ENCODE data around the gene EDNRA. TPM values are rescaled to one million over a fixed set of nuclear protein-coding genes. Genes with fewer than 3 reads are reported as not detected.

The EDNRA gene
- total RNA-seq, 1 experiment from 2014 or later: 0.13 TPM

DNA sequence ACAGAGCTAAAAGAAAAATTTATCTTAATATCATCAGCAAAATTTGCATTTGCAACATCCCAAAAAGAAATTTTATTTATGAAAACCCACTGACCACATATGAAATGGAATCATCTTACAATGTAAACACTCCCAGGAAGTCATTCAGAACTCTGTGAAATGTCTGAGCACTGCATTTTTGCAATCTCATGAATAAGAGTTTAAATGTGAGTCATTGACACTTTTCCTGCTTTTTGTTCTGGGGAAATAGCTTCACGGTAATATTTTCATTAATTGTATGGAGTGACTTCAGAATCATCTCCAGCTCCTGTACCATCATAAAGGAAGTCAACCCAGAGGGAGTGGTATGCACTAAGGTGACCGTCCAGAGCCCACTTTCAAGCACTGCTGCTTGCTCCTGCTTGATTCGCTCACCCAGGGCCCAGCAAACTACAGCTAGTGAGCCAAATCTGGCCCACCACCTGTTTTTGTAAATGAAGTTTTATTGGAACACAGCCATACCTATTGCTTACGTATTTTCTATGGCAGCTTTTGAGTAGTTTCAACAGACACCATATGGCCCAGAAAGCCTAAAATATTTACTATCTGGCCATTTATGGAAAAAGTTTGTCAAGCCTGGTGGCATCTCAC, 17.2 kb downstream of the EDNRA start:
- Histone ChIP-seq H3K27ac (ENCODE audit: low read length) (no peak overlapping the region), H3K27me3 (ENCODE audit: control insufficient read depth, insufficient read depth, low read length) (no peaks in the 10 kb centered on the region), H3K4me3 (ENCODE audit: low read depth in 2 of 2, low read length in 2 of 2) (no peak overlapping the region), H3K4me1 (ENCODE audit: control insufficient read depth, insufficient read depth, low read length) (no peaks in the 10 kb centered on the region), H3K9me3 (ENCODE audit: control insufficient read depth, insufficient read depth, low read depth, low read length) (no peaks in the 10 kb centered on the region), H3K36me3 (ENCODE audit: control insufficient read depth, insufficient read depth, low read length) (no peaks in the 10 kb centered on the region)
- TF ChIP-seq TCF7L2 (IDR thresholded peaks at IDR 0.05; ENCODE audit: low read depth, low read length) (no peak), SIN3A (IDR thresholded peaks at IDR 0.05; ENCODE audit: borderline replicate concordance, insufficient read depth, low read depth, low read length) (no peak), POLR2AphosphoS5 (IDR thresholded peaks at IDR 0.05; ENCODE audit: low read depth, low read length) (no peak)
- TF ChIP-seq, protein P1, sequence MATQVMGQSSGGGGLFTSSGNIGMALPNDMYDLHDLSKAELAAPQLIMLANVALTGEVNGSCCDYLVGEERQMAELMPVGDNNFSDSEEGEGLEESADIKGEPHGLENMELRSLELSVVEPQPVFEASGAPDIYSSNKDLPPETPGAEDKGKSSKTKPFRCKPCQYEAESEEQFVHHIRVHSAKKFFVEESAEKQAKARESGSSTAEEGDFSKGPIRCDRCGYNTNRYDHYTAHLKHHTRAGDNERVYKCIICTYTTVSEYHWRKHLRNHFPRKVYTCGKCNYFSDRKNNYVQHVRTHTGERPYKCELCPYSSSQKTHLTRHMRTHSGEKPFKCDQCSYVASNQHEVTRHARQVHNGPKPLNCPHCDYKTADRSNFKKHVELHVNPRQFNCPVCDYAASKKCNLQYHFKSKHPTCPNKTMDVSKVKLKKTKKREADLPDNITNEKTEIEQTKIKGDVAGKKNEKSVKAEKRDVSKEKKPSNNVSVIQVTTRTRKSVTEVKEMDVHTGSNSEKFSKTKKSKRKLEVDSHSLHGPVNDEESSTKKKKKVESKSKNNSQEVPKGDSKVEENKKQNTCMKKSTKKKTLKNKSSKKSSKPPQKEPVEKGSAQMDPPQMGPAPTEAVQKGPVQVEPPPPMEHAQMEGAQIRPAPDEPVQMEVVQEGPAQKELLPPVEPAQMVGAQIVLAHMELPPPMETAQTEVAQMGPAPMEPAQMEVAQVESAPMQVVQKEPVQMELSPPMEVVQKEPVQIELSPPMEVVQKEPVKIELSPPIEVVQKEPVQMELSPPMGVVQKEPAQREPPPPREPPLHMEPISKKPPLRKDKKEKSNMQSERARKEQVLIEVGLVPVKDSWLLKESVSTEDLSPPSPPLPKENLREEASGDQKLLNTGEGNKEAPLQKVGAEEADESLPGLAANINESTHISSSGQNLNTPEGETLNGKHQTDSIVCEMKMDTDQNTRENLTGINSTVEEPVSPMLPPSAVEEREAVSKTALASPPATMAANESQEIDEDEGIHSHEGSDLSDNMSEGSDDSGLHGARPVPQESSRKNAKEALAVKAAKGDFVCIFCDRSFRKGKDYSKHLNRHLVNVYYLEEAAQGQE (IDR thresholded peaks at IDR 0.05; ENCODE audit: insufficient read depth in 1 of 2, low read depth in 2 of 2, low read length in 1 of 2): no peak
- TF ChIP-seq, protein P2, sequence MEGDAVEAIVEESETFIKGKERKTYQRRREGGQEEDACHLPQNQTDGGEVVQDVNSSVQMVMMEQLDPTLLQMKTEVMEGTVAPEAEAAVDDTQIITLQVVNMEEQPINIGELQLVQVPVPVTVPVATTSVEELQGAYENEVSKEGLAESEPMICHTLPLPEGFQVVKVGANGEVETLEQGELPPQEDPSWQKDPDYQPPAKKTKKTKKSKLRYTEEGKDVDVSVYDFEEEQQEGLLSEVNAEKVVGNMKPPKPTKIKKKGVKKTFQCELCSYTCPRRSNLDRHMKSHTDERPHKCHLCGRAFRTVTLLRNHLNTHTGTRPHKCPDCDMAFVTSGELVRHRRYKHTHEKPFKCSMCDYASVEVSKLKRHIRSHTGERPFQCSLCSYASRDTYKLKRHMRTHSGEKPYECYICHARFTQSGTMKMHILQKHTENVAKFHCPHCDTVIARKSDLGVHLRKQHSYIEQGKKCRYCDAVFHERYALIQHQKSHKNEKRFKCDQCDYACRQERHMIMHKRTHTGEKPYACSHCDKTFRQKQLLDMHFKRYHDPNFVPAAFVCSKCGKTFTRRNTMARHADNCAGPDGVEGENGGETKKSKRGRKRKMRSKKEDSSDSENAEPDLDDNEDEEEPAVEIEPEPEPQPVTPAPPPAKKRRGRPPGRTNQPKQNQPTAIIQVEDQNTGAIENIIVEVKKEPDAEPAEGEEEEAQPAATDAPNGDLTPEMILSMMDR (IDR thresholded peaks at IDR 0.05): no peak
- POLR2A ChIA-PET: no interaction called here
- ATAC-seq (no peak), DNase-seq (ENCODE audit: low read depth, low spot score) (no peak)
- in situ Hi-C loops (cut with HindIII; ENCODE audit: low pct_unique_long_range_greater_than_20kb, low sequenced_read_pairs): no loop called here
- no TSS peak for BruUV-seq (replicated peaks)
- intact Hi-C loops (cut with micrococcal nuclease; ENCODE audit: unreplicated experiment): no loop called here
- CTCF ChIA-PET: no interaction called here

DNA sequence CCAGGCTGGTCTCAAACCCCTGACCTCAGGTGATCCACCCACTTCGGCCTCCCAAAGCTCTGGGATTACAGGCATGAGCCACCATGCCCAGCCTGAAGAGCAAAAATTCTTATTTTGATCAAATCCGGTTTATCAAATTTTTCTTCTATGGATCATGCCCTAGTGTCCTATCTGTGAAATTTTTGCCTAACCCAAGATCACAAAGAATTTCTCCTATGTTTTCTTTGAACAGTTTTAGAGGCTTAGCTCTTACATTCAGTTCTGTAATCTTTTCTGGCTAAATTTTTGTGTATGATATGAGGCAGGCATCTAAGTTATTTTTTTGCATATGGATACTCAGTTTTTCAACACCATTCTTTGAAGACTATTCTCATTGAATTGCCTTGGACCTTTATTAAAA, 27.4 kb downstream of the EDNRA start:
- Histone ChIP-seq H3K4me3 (ENCODE audit: low read depth in 2 of 2, low read length in 2 of 2) (no peak overlapping the region), H3K27ac (ENCODE audit: low read length) (no peak overlapping the region), H3K9me3 (ENCODE audit: control insufficient read depth, insufficient read depth, low read depth, low read length) (no peaks in the 10 kb centered on the region), H3K36me3 (ENCODE audit: control insufficient read depth, insufficient read depth, low read length) (no peaks in the 10 kb centered on the region), H3K4me1 (ENCODE audit: control insufficient read depth, insufficient read depth, low read length) (no peaks in the 10 kb centered on the region), H3K27me3 (ENCODE audit: control insufficient read depth, insufficient read depth, low read length) (no peaks in the 10 kb centered on the region)
- BruUV-seq (replicated peaks): no TSS peak
- intact Hi-C loops (cut with micrococcal nuclease; ENCODE audit: unreplicated experiment) (no loop called here), in situ Hi-C loops (cut with HindIII; ENCODE audit: low pct_unique_long_range_greater_than_20kb, low sequenced_read_pairs) (no loop called here)
- ATAC-seq (no peak), DNase-seq (ENCODE audit: low read depth, low spot score) (no peak)
- ChIA-PET POLR2A (no interaction called here), CTCF (no interaction called here)
- TF ChIP-seq POLR2AphosphoS5 (IDR thresholded peaks at IDR 0.05; ENCODE audit: low read depth, low read length): no peak
- TF ChIP-seq, protein P2 (IDR thresholded peaks at IDR 0.05): no peak
- TF ChIP-seq SIN3A (IDR thresholded peaks at IDR 0.05; ENCODE audit: borderline replicate concordance, insufficient read depth, low read depth, low read length): no peak
- no peak for TF ChIP-seq TCF7L2 (IDR thresholded peaks at IDR 0.05; ENCODE audit: low read depth, low read length)
- TF ChIP-seq, protein P1 (IDR thresholded peaks at IDR 0.05; ENCODE audit: insufficient read depth in 1 of 2, low read depth in 2 of 2, low read length in 1 of 2): no peak
